Lower leg skin (tissue), 4 donors: ENCODE data around the gene AGA. TPM values are rescaled to one million over a fixed set of nuclear protein-coding genes. Genes with fewer than 3 reads are reported as not detected.

Experiments used
- DNase-seq, 2 donors: peaks; one replicate each; pipeline ENCODE4 v3.0.0-alpha.2; 2019; ENCODE audit warnings: low spot score in 2 of 2
- H3K4me3 ChIP-seq: fragments of 200-600 bp; sonication (generic); 2 replicates; pipeline ENCODE4 v1.5.1; 2017; ENCODE audit warnings: mild to moderate bottlenecking, low read depth; ENCODE audit not compliant: poor library complexity, severe bottlenecking
- CTCF ChIP-seq, 3 donors: fragments of 450-650 bp; IDR thresholded peaks; one replicate each; pipeline ENCODE4 v1.5.1; 2016; ENCODE audit warnings: antibody characterized with exemption in 3 of 3, mild to moderate bottlenecking in 3 of 3, moderate library complexity in 2 of 3
- POLR2A ChIP-seq, 2 donors: fragments of 450-650 bp; IDR thresholded peaks; one replicate each; pipeline ENCODE4 v1.6.1; 2016 to 2017; ENCODE audit warnings: antibody characterized with exemption in 2 of 2, mild to moderate bottlenecking in 1 of 2, moderate library complexity in 1 of 2
- WGBS, 2 donors: methylation state at CpG; one replicate each; pipeline ENCODE4 v1.1.5; 2018; 5-methylcytosine and 5-hydroxymethylcytosine counted together
- intact Hi-C: fragments of 100-400 bp; cut with DNase I; formaldehyde crosslinking; loops from one replicate; pipeline ENCODE4 v1.15.0; 2023; ENCODE audit warnings: low total_unique reads
- total RNA-seq, 4 donors: library from RNA; depleted of rRNA; stranded (reverse); fragments of >200 nt; gene quantifications; one replicate each; pipeline ENCODE4 v1.1.0, GENCODE V29; 2016

Gene AGA
- total RNA-seq, 4 donors from 2014 or later, result 25.8 to 48.1 (median 30.9) TPM

- no peak for DNase-seq
- TF ChIP-seq POLR2A (IDR thresholded peaks at IDR 0.05) (no peak), CTCF (IDR thresholded peaks at IDR 0.05) (no peak)
- no peak overlapping the region for H3K4me3 ChIP-seq
- intact Hi-C loops, result no loop called here
These were observed 31.7 kb downstream of the AGA start for GRCh38 chr4:177410566-177410965.

DNA sequence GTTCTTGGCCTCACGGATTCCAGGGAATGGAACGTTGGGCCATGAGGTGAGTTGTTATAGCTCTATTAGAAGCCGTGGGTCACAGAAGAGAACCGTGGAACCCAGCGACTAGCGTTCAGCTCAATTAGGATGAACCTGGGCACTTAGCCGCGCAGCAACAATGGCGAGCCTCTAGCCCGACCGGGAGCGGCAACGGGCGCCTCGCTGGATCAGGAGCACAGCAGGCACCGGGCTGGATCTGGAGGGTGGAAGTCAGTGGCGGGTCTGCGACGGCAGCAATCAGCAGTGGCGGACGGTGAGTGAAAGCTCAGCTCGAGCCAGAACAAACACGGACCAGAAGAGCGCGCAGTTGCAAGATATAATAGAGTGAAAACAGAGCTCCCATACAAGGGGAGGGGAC is 34.2 kb downstream of the AGA start:
- 96% methylated on average over 24 to 25 of the region's 25 CpGs for WGBS, 2 donors
- no peak for DNase-seq
- no peak overlapping the region for H3K4me3 ChIP-seq
- no peak for TF ChIP-seq POLR2A (IDR thresholded peaks at IDR 0.05)
- intact Hi-C loops, result no loop called here

GRCh38 chr4:177405508-177405907 is 36.7 kb downstream of the AGA start:
- no peak for DNase-seq
- TF ChIP-seq POLR2A (IDR thresholded peaks at IDR 0.05), result no peak
- TF ChIP-seq CTCF (IDR thresholded peaks at IDR 0.05), result no peak
- WGBS, 2 donors, result 39 to 51% methylated on average over 2 of the region's 2 CpGs
- H3K4me3 ChIP-seq, result no peak overlapping the region
- intact Hi-C loops, result no loop called here

DNA sequence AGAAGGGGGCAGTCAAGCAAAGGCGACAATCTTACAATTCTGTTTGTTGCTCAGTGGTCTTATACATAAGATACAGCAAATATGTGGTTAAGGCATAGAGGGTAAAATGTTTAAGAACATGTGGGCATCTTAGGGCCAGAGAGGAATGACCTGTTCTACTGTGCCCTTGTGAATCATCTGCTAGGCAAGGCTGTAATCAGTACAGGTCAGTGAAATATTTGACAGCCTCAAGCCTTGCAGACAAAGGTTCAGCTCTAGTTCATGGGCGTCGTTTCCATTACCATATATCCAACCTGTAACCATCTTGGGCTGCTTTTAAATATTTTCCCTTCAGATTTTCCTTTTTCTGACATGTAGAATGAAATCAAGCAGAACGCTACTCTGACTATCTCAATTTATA is 37.3 kb downstream of the AGA start:
- DNase-seq, result no peak
- intact Hi-C loops, result no loop called here
- 89 to 91% methylated on average over 4 of the region's 4 CpGs for WGBS, 2 donors
- H3K4me3 ChIP-seq, result no peak overlapping the region
- no peak for TF ChIP-seq CTCF (IDR thresholded peaks at IDR 0.05)
- TF ChIP-seq POLR2A (IDR thresholded peaks at IDR 0.05), result no peak

- no peak for DNase-seq
- no peak overlapping the region for H3K4me3 ChIP-seq
- 79 to 85% methylated on average over 3 of the region's 3 CpGs for WGBS, 2 donors
- intact Hi-C loops, result no loop called here
- TF ChIP-seq POLR2A (IDR thresholded peaks at IDR 0.05) (no peak), CTCF (IDR thresholded peaks at IDR 0.05) (no peak)
These were observed 37.9 kb downstream of the AGA start for GRCh38 chr4:177404342-177404741.

GRCh38 chr4:177403746-177404145 is 38.5 kb downstream of the AGA start:
- 65 to 69% methylated on average over 6 of the region's 6 CpGs for WGBS, 2 donors
- no peak overlapping the region for H3K4me3 ChIP-seq
- intact Hi-C loops, result no loop called here
- TF ChIP-seq POLR2A (IDR thresholded peaks at IDR 0.05) (no peak), CTCF (IDR thresholded peaks at IDR 0.05) (no peak)
- no peak for DNase-seq
